ES-I3 (cell line): ENCODE data around the gene DEPDC5.
"Not testable (repeated sequence)": the region's sequence is repeated elsewhere in the genome, so short reads cannot be mapped to it uniquely, and the experiment has no call there.

Source experiments
- H3K36me3 ChIP-seq: 2 replicates; pipeline ENCODE4 v1.6.1; 2013; ENCODE audit warnings: mild to moderate bottlenecking, low read length, control low read depth, moderate library complexity; ENCODE audit not compliant: insufficient read depth
- H3K4me1 ChIP-seq: 2 replicates; pipeline ENCODE4 v1.6.1; 2013; ENCODE audit warnings: mild to moderate bottlenecking, control low read depth, low read length; ENCODE audit not compliant: insufficient read depth
- H3K9ac ChIP-seq: 2 replicates; pipeline ENCODE4 v1.6.1; 2013; ENCODE audit warnings: low read depth, mild to moderate bottlenecking, low read length, moderate library complexity
- H3K9me3 ChIP-seq: 2 replicates; pipeline ENCODE4 v1.6.1; 2013; ENCODE audit warnings: mild to moderate bottlenecking, low read length, moderate library complexity; ENCODE audit not compliant: control insufficient read depth, insufficient read depth

Gene DEPDC5

DNA sequence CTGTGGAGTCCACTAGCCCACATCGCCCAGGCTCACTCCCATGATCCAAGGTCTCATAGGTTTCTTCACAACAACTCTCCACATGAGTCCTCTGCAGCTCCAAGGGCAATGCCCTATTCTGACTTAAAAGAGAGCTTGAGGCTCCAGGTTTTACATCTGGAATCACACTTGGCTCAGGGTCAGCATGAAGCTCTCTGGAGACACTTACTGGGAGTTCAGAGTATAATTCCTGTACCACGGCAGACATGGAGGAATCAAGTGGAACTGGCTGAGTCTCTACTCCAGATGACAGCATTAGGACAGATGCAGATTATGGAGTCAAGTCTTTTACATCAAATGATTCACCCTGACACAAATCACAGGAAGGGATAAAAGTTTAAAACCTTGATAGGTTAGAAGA lies 15.3 kb upstream of the DEPDC5 start:
- Histone ChIP-seq H3K36me3 (peaks cover 12% of the 10 kb centered on the region), H3K4me1 (no peaks in the 10 kb centered on the region; the same call in 1 of the 2 replicates), H3K9me3 (no peaks in the 10 kb centered on the region), H3K9ac (no peak overlapping the region)

- Histone ChIP-seq H3K9ac (no peak overlapping the region), H3K36me3 (peaks cover 15% of the 10 kb centered on the region), H3K9me3 (no peaks in the 10 kb centered on the region), H3K4me1 (no peaks in the 10 kb centered on the region)
These were observed 14.0 kb upstream of the DEPDC5 start for GRCh38 chr22:31739795-31740201.

DNA sequence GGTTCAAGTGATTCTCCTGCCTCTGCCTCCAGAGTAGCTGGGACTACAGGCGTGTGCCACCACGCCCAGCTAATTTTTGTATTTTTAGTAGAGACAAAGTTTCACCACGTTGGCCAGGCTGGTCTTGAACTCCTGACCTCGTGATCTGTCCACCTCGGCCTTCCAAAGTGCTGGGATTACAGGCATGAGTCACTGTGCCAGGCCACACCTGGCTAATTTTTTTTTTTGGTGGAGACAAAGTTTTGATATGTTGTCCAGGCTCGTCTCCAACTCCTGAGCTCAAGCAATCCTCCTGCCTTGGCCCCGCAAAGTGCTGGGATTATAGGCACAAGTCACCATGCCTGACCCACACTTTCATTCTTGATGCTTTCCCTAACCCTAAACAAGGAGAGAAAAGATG lies 13.5 kb upstream of the DEPDC5 start:
- H3K4me1 ChIP-seq, H3K9ac ChIP-seq, H3K9me3 ChIP-seq: not testable (repeated sequence)
- H3K36me3 ChIP-seq = peaks cover 15% of the 10 kb centered on the region

GRCh38 chr22:31742115-31742514 lies 11.7 kb upstream of the DEPDC5 start:
- no peaks in the 10 kb centered on the region for H3K9me3 ChIP-seq
- no peaks in the 10 kb centered on the region for H3K4me1 ChIP-seq
- no peak overlapping the region for H3K9ac ChIP-seq
- H3K36me3 ChIP-seq = peaks cover 15% of the 10 kb centered on the region

DNA sequence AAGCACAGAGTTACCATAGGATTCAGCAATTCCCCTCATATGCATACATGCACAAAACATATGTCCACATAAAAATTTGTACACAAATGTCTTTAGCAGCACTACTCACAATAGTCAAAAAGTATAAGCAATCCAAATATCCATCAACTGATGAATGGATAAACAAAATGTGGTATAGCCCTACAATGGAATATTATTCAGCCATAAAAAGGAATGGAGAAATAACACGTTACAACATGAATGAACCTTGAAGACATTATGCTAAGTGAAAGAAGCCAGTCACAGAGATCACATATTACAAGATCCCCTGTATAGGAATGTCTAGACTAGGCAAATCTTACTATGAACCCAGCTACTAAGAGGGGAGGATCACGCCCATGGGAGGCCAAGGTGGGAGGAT lies 11.1 kb upstream of the DEPDC5 start:
- H3K9ac ChIP-seq = no peak overlapping the region
- peaks cover 15% of the 10 kb centered on the region for H3K36me3 ChIP-seq
- H3K9me3 ChIP-seq = no peaks in the 10 kb centered on the region
- no peaks in the 10 kb centered on the region for H3K4me1 ChIP-seq

DNA sequence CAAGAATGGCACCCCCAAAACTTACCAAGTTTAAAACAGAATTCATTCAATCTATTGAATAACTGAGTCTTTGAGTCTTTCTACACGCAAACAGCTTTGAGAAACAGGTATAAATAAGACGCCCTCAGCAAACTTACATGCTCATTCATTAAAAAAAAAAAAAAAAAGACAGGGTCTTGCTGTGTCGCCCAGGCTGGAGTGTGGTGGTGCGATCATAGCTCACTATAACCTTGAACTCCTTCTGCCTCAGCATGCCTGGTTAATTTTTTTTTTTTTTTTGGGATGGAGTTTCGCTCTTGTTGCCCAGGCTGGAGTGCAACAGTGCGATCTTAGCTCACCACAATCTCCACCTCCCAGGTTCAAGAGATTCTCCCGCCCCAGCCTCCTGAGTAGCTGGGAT lies 9.9 kb upstream of the DEPDC5 start:
- Histone ChIP-seq H3K36me3 (peaks cover 8% of the 10 kb centered on the region), H3K4me1 (peaks cover 10% of the 10 kb centered on the region), H3K9ac (no peak overlapping the region), H3K9me3 (no peaks in the 10 kb centered on the region)

DNA sequence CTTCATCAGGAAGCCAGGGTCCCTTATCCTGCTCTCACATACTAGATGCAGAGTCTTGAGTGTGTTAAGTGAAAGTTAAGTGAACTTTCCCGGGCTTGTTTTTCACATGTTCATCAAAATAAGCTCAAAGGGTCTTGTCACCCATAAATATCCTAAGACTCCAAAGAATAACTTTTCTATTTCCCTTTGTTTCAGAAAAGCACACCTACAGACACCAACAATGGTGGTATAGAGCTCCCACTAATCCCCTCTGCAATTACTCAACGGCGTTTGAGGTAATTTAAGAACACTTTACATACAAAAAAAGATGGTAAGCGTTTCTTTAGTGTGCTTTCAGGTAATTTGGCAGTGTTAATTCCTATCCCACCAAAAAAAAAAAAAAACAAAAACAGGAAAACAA lies 6.4 kb upstream of the DEPDC5 start:
- H3K9ac ChIP-seq = no peak overlapping the region

DNA sequence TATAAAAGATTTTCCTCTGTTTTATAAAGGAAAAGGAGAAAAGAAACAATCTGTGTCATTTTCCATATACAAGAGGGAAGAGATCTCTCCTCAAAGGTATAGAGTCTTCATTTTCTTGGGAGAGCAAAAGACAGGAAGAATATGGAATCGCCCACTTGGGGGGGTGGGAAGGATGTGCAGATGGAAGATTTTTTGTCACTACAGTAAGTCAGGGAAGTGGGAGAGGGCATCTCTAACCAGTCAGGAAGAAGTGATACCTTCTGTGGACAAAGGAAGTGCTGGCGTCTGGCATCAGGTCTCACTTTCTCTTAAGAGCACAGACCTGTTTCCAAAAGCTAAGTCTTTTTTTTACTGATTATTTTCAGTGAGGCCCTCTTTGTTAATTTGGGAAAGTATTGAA lies 5.3 kb upstream of the DEPDC5 start:
- Histone ChIP-seq H3K9ac (peak overlapping the region; percentile 98), H3K4me1 (peaks cover 22% of the 10 kb centered on the region), H3K9me3 (no peaks in the 10 kb centered on the region), H3K36me3 (peaks cover 3% of the 10 kb centered on the region; the same call in 1 of the 2 replicates)

More for the DNA sequence above, 6.4 kb upstream of the DEPDC5 start:
- H3K36me3 ChIP-seq = peaks cover 3% of the 10 kb centered on the region; the same call in 1 of the 2 replicates
- H3K4me1 ChIP-seq = peaks cover 18% of the 10 kb centered on the region
- no peaks in the 10 kb centered on the region for H3K9me3 ChIP-seq

DNA sequence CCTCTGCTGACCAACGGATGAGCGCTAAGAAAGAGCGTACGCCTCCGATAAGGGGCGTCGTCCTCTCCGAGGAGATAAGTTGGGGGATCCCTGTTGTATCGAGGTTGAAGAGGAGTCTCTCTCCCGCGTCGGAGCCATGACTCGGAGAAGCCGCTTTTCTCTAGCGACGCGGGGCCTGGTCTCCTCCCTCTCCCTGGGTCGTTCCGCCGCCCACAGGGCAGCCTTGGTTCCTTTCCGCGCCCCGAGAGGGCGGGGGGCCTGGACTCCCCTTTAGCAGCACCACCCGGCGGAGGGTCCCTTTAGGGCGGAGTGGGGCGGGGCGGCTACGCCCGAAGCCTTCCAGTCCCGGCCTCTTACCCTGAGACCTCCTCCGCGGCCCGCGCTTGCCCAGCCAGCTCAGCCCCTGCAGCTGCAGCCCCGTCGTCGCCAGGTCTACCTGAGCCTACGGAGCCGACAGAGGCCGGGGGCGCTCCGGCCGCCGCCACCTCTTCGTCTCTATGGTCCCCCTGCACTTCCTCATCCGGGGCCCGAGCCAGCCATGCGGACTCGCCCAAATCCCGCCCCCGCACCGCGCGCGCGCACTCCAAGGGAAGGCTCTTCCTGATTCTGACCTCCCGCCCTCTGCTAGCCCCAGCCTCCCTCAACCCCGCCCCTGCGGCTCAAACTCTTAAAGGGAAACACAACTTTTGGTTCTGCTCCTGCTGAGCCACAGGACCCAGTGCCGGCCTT lies 4.0 kb upstream of the DEPDC5 start, which contains the start of gene PRR14L:
Gene PRR14L (minus strand): TSS at position 497 of the 729 bp plus-strand sequence. CDS start 11,272 bp downstream, outside the sequence.
- Histone ChIP-seq H3K4me1 (peaks cover 25% of the 10 kb centered on the region), H3K9ac (peak within 1 kb of the TSS; percentile 98), H3K36me3 (no peaks in the 10 kb centered on the region), H3K9me3 (no peaks in the 10 kb centered on the region)

- Histone ChIP-seq H3K4me1 (peaks cover 31% of the 10 kb centered on the region), H3K36me3 (no peaks in the 10 kb centered on the region), H3K9ac (peak overlapping the region; percentile 47), H3K9me3 (no peaks in the 10 kb centered on the region)
These were observed 3.2 kb upstream of the DEPDC5 start for GRCh38 chr22:31750365-31751284.

GRCh38 chr22:31752096-31752847 lies 1.5 kb upstream of the DEPDC5 start:
- H3K36me3 ChIP-seq = no peaks in the 10 kb centered on the region
- no peaks in the 10 kb centered on the region for H3K9me3 ChIP-seq
- H3K4me1 ChIP-seq = peaks cover 31% of the 10 kb centered on the region
- peak overlapping the region; percentile 92 for H3K9ac ChIP-seq

DNA sequence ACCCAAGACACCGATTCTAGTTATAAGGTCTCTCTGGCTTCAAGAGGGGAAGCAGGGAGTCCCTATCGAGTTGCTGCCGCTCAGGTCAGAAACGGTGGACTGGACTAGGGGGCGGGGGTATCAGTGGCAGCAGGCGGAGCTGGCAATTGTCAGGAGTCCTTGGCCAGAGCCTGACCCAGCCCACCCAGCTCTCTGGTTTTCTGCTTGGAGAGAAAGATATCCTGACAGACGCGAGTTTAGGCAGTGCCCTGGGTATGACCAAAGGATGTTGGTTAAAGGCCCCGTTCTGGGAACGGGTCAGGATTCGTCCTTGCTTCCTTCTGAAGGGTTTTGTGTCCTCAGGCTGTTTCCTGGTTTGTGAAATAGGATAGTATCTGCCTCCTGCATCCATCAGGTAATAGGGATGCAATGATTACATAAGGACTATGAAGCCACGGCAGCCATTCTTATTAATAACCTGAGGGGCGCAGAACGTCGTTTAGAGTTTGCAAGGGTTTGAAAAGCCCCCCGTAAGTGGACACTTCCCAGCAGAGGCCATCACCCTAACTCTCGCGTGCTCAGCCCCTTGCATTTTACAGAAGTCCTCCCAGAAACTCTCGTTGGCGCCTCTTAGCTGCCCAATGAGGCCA lies 700 bp upstream of the DEPDC5 start:
- Histone ChIP-seq H3K4me1 (peaks cover 27% of the 10 kb centered on the region), H3K9ac (peak overlapping the region; percentile 92)

DNA sequence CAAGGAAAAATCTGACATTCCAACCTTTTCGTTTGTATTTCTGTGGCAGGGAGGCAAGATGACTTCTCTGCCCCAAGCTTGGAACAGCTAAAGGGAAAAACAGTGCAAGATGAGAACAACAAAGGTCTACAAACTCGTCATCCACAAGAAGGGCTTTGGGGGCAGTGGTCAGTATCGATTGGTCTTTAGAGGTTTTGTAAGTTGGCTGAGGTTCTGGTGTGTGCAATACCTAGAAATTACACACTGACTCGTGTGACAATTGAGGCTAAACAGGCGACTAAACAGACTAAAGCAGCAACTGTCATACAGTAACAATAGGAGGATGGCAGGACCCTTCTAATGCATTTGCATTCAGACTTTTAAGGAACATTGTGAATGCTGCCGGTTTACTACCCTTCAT lies 994 bp downstream of the DEPDC5 start:
- H3K9me3 ChIP-seq = no peaks in the 10 kb centered on the region
- peaks cover 21% of the 10 kb centered on the region for H3K4me1 ChIP-seq
- H3K36me3 ChIP-seq = no peaks in the 10 kb centered on the region
- peak overlapping the region; percentile 92; the same call in 1 of the 2 replicates for H3K9ac ChIP-seq

More for the DNA sequence above, 700 bp upstream of the DEPDC5 start:
- Histone ChIP-seq H3K9me3 (no peaks in the 10 kb centered on the region), H3K36me3 (no peaks in the 10 kb centered on the region)

GRCh38 chr22:31757265-31757664 lies 3.4 kb downstream of the DEPDC5 start:
- H3K9ac ChIP-seq = no peak overlapping the region
- no peaks in the 10 kb centered on the region for H3K9me3 ChIP-seq
- peaks cover 14% of the 10 kb centered on the region for H3K4me1 ChIP-seq
- H3K36me3 ChIP-seq = no peaks in the 10 kb centered on the region
